H1 (cell line): ENCODE results near the gene GRK7.

Experiments
- CEBPB ChIP-seq: IDR thresholded peaks from 2 replicates; pipeline ENCODE4 v1.6.1; 2012; ENCODE audit warnings: low read depth, low read length
- EZH2 ChIP-seq: fragments of 200-600 bp; sonication (generic); IDR thresholded peaks from 2 replicates; pipeline ENCODE4 v1.7.1; 2012; ENCODE audit warnings: low read depth, mild to moderate bottlenecking, moderate library complexity, low read length, inconsistent platforms; ENCODE audit not compliant: severe bottlenecking
- GABPA ChIP-seq: IDR thresholded peaks from 2 replicates; pipeline ENCODE4 v1.6.1; 2011; ENCODE audit warnings: mild to moderate bottlenecking, low read length, moderate library complexity, borderline replicate concordance; ENCODE audit not compliant: insufficient read depth
- POLR2A ChIP-seq, 2 experiments: IDR thresholded peaks; 1 replicate in 1 of 2; 2 replicates in 1 of 2; pipeline ENCODE4 v1.6.1; 2011; ENCODE audit warnings: low read depth in 2 of 2, low read length in 2 of 2, mild to moderate bottlenecking in 2 of 2; ENCODE audit errors: control extremely low read depth in 1 of 2
- RFX5 ChIP-seq: IDR thresholded peaks from 2 replicates; pipeline ENCODE4 v1.6.1; 2011; ENCODE audit warnings: low read depth, low read length, improper control_type of control experiment, borderline replicate concordance
- TAF1 ChIP-seq: IDR thresholded peaks from 2 replicates; pipeline ENCODE4 v1.6.1; 2011; ENCODE audit warnings: mild to moderate bottlenecking, low read depth, low read length
- TF ChIP-seq, protein P1 (sequence below): IDR thresholded peaks from 2 replicates; pipeline ENCODE4 v1.6.1; 2012; ENCODE audit warnings: inconsistent platforms

DNA sequence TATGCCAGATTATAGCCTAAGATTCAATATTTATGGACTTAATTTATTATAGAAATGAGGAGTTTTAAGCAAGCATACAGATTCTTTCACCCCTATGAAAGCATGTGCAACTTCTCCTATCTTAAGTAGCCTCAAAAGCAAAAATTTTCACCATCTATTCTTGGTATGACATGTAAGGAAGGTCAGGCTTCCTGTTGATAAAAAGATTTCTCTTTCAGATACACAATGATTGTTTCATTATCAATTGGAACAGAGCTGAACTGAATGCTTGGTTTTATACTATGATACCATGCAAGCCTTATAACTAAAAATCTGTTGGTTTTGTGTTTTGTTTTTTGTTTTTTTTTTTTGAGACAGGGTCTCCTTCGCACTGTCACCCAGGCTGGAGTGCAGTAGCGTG lies 3.9 kb downstream of the GRK7 start:
- TF ChIP-seq, protein P1, sequence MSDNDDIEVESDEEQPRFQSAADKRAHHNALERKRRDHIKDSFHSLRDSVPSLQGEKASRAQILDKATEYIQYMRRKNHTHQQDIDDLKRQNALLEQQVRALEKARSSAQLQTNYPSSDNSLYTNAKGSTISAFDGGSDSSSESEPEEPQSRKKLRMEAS: no peak
- no peak for TF ChIP-seq GABPA
- no peak for TF ChIP-seq RFX5
- TF ChIP-seq POLR2A (IDR thresholded peaks at IDR 0.05; ENCODE audit: control extremely low read depth in 1 of 2, low read depth in 2 of 2, low read length in 2 of 2): no peak
- TF ChIP-seq CEBPB: no peak
- TF ChIP-seq TAF1: no peak
- no peak for TF ChIP-seq EZH2
